Tongue (tissue), 2 donors: ENCODE results near the gene USP32. TPM values are rescaled to one million over a fixed set of nuclear protein-coding genes. Genes with fewer than 3 reads are reported as not detected.

Experiments
- DNase-seq: peaks from one replicate; pipeline ENCODE4 v3.0.0-alpha.2; 2015
- total RNA-seq: library from RNA; depleted of rRNA; stranded (reverse); fragments of >200 nt; gene quantifications from one replicate; pipeline ENCODE4 v1.2.3, GENCODE V29; 2014

USP32 gene
- total RNA-seq, 1 donor from 2014 or later = 49.0 TPM

- no peak for DNase-seq
Observed at GRCh38 chr17:60171753-60172079, 220.2 kb downstream of the USP32 start.

- DNase-seq = no peak
Observed at GRCh38 chr17:60170835-60171752, 220.8 kb downstream of the USP32 start.

GRCh38 chr17:60169921-60170817 is 221.8 kb downstream of the USP32 start:
- DNase-seq = no peak

- no peak for DNase-seq
Observed at GRCh38 chr17:60168654-60169053, 223.3 kb downstream of the USP32 start.

GRCh38 chr17:60167065-60167741 is 224.7 kb downstream of the USP32 start:
- DNase-seq = no peak

- no peak for DNase-seq
Observed at GRCh38 chr17:60165971-60166370, 226.0 kb downstream of the USP32 start.

GRCh38 chr17:60165223-60165622 is 226.7 kb downstream of the USP32 start:
- no peak for DNase-seq

- no peak for DNase-seq
Observed at GRCh38 chr17:60164697-60165096, 227.2 kb downstream of the USP32 start.

GRCh38 chr17:60164164-60164563 is 227.8 kb downstream of the USP32 start:
- no peak for DNase-seq

- no peak for DNase-seq
Observed at GRCh38 chr17:60163108-60163784, 228.7 kb downstream of the USP32 start.

GRCh38 chr17:60161598-60162330 is 230.2 kb downstream of the USP32 start:
- no peak for DNase-seq

GRCh38 chr17:60160829-60161501 is 231.0 kb downstream of the USP32 start:
- no peak for DNase-seq

GRCh38 chr17:60159479-60159866 is 232.5 kb downstream of the USP32 start:
- no peak for DNase-seq

- no peak for DNase-seq
Observed at GRCh38 chr17:60158751-60159478, 233.0 kb downstream of the USP32 start.

- DNase-seq = no peak
Observed at GRCh38 chr17:60157487-60158040, 234.4 kb downstream of the USP32 start.

GRCh38 chr17:60156746-60157145 is 235.2 kb downstream of the USP32 start:
- DNase-seq = no peak

- DNase-seq = no peak
Observed at GRCh38 chr17:60155815-60156214, 236.1 kb downstream of the USP32 start.

GRCh38 chr17:60155427-60155814 is 236.5 kb downstream of the USP32 start:
- DNase-seq = no peak

- DNase-seq = peak; percentile 61
Observed at GRCh38 chr17:60154616-60155426, 237.1 kb downstream of the USP32 start.
